Upper lobe of left lung (tissue), 6 donors: ENCODE results near the gene AGAP1. TPM values are rescaled to one million over a fixed set of nuclear protein-coding genes. Genes with fewer than 3 reads are reported as not detected.
A peak's percentile ranks its signal among the peaks of the same experiment; 100 is the strongest.

Source experiments
- ATAC-seq, 2 donors: fragments of 200-7000 bp; cut with Tn5 transposase; one replicate each; pipeline ENCODE4 v1.9.1; 2022; ENCODE audit warnings: mild to moderate bottlenecking in 2 of 2, moderate library complexity in 2 of 2; ENCODE audit not compliant: low FRiP score in 2 of 2
- DNase-seq, 2 donors: peaks; one replicate each; pipeline ENCODE4 v3.0.0-alpha.2; 2019 to 2020
- H3K27ac ChIP-seq, 4 donors: fragments of 200-600 bp; sonication (generic); one replicate each; pipeline ENCODE4 v1.5.1; 2016 to 2019
- H3K27me3 ChIP-seq, 4 donors: fragments of 200-600 bp; sonication (generic); one replicate each; pipeline ENCODE4 v1.5.1; 2017 to 2019
- H3K36me3 ChIP-seq, 4 donors: fragments of 200-600 bp; sonication (generic); one replicate each; pipeline ENCODE4 v1.5.1; 2016 to 2019
- H3K4me1 ChIP-seq, 4 donors: fragments of 200-600 bp; sonication (generic); one replicate each; pipeline ENCODE4 v1.5.1; 2018 to 2019
- H3K4me3 ChIP-seq, 4 donors: fragments of 200-600 bp; sonication (generic); one replicate each; pipeline ENCODE4 v1.5.1; 2017 to 2019; ENCODE audit warnings: mild to moderate bottlenecking in 2 of 4, moderate library complexity in 1 of 4
- H3K9me3 ChIP-seq, 4 donors: fragments of 200-600 bp; sonication (generic); one replicate each; pipeline ENCODE4 v1.5.1; 2018 to 2019
- EP300 ChIP-seq, 4 donors: sonication (generic); formaldehyde crosslinking; IDR thresholded peaks; one replicate each; pipeline ENCODE4 v1.5.1; 2017; ENCODE audit warnings: antibody characterized with exemption in 4 of 4, control low read depth in 2 of 4
- POLR2A ChIP-seq, 4 donors: fragments of 450-650 bp; IDR thresholded peaks; one replicate each; pipeline ENCODE4 v1.5.1; 2016 to 2017; ENCODE audit warnings: antibody characterized with exemption in 4 of 4, mild to moderate bottlenecking in 2 of 4
- POLR2AphosphoS5 ChIP-seq, 2 donors: sonication (generic); formaldehyde crosslinking; IDR thresholded peaks; one replicate each; pipeline ENCODE4 v1.5.1; 2017; ENCODE audit warnings: antibody characterized with exemption in 2 of 2
- WGBS, 2 donors: methylation state at CpG; one replicate each; pipeline ENCODE4 v1.1.5; 2017 to 2018; 5-methylcytosine and 5-hydroxymethylcytosine counted together
- total RNA-seq, 6 donors: library from RNA; depleted of rRNA in 4 of 6; stranded (reverse); fragments of >200 nt in 4 of 6; gene quantifications; one replicate each; pipeline versions ENCODE4 v1.1.0 to v1.2.1, GENCODE V29; 2016 to 2021
- TF ChIP-seq, protein P1 (sequence below), 6 experiments: fragments of 450-650 bp in 4 of 6; fragments of 200-600 bp in 2 of 6; sonication (generic) in 2 of 6; IDR thresholded peaks; one replicate each; pipeline ENCODE4 v1.5.1; 2016 to 2019; ENCODE audit warnings: antibody characterized with exemption in 6 of 6
- donor health status: DM: no; HTN: no; CAD: no; lungs with moderate emphysema.
- donor health status: DM: no; HTN: yes; CAD: no; lungs with severe emphysema.

The AGAP1 gene
- total RNA-seq, 6 donors from 2014 or later = 25.5 to 45.1 (median 30.7) TPM

DNA sequence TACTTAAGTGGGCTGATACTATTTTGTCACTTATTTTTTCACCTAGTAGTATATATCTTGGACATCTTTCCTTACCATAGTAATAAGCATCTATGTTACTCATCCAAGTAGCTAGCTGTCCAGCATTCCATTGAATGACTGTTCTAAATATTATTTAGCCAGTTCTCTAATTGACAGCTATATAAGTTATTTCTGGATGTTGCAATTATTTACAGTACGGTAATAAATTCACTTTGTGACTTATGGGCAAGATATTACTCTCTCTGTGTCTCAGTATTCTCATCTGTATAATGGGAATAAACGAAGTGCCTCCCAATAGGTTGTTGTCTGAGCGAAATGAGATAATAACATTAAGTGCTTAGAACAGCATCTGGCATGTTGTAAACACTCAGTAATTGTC is 46.6 kb upstream of the AGAP1 start:
- H3K27ac ChIP-seq = no peak overlapping the region
- no peaks in the 10 kb centered on the region for H3K4me1 ChIP-seq
- no peak for DNase-seq
- no peak overlapping the region for H3K4me3 ChIP-seq
- TF ChIP-seq, protein P1, sequence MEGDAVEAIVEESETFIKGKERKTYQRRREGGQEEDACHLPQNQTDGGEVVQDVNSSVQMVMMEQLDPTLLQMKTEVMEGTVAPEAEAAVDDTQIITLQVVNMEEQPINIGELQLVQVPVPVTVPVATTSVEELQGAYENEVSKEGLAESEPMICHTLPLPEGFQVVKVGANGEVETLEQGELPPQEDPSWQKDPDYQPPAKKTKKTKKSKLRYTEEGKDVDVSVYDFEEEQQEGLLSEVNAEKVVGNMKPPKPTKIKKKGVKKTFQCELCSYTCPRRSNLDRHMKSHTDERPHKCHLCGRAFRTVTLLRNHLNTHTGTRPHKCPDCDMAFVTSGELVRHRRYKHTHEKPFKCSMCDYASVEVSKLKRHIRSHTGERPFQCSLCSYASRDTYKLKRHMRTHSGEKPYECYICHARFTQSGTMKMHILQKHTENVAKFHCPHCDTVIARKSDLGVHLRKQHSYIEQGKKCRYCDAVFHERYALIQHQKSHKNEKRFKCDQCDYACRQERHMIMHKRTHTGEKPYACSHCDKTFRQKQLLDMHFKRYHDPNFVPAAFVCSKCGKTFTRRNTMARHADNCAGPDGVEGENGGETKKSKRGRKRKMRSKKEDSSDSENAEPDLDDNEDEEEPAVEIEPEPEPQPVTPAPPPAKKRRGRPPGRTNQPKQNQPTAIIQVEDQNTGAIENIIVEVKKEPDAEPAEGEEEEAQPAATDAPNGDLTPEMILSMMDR (IDR thresholded peaks at IDR 0.05) = no peak
- TF ChIP-seq EP300 (IDR thresholded peaks at IDR 0.05) (no peak), POLR2AphosphoS5 (IDR thresholded peaks at IDR 0.05) (no peak), POLR2A (IDR thresholded peaks at IDR 0.05) (no peak)
- H3K36me3 ChIP-seq = no peaks in the 10 kb centered on the region
- no peaks in the 10 kb centered on the region for H3K9me3 ChIP-seq
- whole genome bisulfite sequencing, 2 donors = 87 to 94% methylated on average over 3 of the region's 3 CpGs
- ATAC-seq = no peak
- no peaks in the 10 kb centered on the region for H3K27me3 ChIP-seq

DNA sequence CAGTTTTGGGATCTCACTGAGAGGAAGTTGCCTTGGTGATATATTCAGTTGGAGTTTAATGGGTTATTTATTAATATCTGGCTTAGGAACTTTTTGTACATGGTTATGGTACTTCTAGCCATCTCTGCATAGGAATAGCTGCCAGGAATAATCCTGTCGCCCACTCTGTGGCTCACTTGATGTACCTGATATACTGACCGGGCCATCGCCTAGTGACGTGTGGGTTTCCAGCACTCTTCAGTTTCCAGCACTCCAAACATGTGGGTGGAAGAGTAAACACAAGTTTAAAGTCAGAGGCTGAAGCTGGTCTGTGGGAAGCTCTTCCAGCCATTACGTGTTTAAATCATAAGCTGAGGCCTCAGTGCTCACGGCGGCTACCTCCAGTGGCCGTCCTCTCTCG is 44.3 kb upstream of the AGAP1 start:
- 63 to 79% methylated on average over 9 of the region's 9 CpGs for WGBS, 2 donors
- DNase-seq = peak in 1 of 2 donors; percentile 65

DNA sequence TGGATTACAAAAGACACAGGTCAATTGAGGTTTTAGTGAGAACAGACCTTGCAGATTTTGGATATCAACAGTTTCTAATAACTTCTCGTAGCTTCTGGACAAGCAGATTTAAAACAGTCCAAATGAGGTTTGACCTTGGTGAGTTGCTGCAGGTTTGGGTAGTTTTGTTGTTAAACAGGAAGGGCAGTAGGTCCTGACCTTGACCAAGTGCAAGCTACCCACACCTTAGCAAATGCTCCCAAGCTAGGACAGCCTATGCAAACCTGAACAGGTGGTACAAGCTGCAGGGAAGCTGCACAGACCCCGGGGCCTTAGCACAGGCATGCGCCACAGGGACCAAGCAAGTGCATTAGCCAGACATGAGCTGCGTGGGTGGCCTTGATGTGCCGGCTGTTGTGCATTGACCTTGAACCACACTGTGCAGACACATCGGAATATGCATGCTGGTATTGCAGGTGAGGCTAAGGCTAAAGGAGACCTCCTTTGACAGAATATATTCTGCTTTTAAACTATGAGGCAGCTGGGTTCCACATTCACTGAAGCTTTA is 40.2 kb upstream of the AGAP1 start:
- no peak for ATAC-seq
- DNase-seq = no peak
- WGBS, 2 donors = 88 to 93% methylated on average over 2 to 6 of the region's 6 CpGs
- H3K27me3 ChIP-seq = no peaks in the 10 kb centered on the region
- no peak for TF ChIP-seq POLR2A (IDR thresholded peaks at IDR 0.05)
- TF ChIP-seq EP300 (IDR thresholded peaks at IDR 0.05) = no peak
- TF ChIP-seq POLR2AphosphoS5 (IDR thresholded peaks at IDR 0.05) = no peak
- TF ChIP-seq, protein P1 (IDR thresholded peaks at IDR 0.05) = no peak
- H3K36me3 ChIP-seq = no peaks in the 10 kb centered on the region
- H3K9me3 ChIP-seq = no peaks in the 10 kb centered on the region
- H3K27ac ChIP-seq = no peak overlapping the region
- no peaks in the 10 kb centered on the region for H3K4me1 ChIP-seq
- no peak overlapping the region for H3K4me3 ChIP-seq

More for the DNA sequence above, 44.3 kb upstream of the AGAP1 start:
- peak in 1 of 2 donors; percentile 38 for TF ChIP-seq POLR2AphosphoS5 (IDR thresholded peaks at IDR 0.05)
- TF ChIP-seq, protein P1 (IDR thresholded peaks at IDR 0.05) = no peak
- TF ChIP-seq EP300 (IDR thresholded peaks at IDR 0.05) = peak in 1 of 4 donors; percentile 77
- TF ChIP-seq POLR2A (IDR thresholded peaks at IDR 0.05) = no peak
- no peaks in the 10 kb centered on the region for H3K4me1 ChIP-seq
- ATAC-seq = peak; percentile 47 to 80
- no peaks in the 10 kb centered on the region for H3K9me3 ChIP-seq
- H3K36me3 ChIP-seq = no peaks in the 10 kb centered on the region
- no peak overlapping the region for H3K4me3 ChIP-seq
- H3K27ac ChIP-seq = no peak overlapping the region
- no peaks in the 10 kb centered on the region for H3K27me3 ChIP-seq

DNA sequence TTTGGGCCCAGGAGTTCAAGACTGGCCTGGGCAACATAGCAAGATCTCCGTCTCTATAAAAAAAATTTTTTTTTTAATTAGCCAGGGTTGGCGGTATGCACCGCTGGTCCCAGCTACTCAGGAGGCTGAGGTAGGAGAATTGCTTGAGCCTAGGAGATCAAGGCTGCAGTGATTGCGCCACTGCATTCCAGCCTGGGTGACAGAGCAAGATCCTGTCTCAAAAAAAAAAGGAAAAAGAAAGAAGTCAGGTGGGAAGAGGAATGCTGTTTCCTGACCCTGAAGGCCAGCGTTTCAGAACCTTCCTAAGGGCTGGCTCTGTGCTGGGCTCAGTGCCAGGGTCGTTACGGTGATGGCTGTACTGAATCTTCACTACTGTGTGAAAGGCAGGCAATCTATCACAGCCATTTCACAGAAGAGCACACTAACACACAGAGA is 35.0 kb upstream of the AGAP1 start:
- 47 to 56% methylated on average over 7 of the region's 7 CpGs for WGBS, 2 donors
- Histone ChIP-seq H3K4me3 (no peak overlapping the region), H3K9me3 (no peaks in the 10 kb centered on the region), H3K27me3 (no peaks in the 10 kb centered on the region), H3K36me3 (no peaks in the 10 kb centered on the region), H3K4me1 (peaks cover 0 to 4% (median 1%) of the 10 kb centered on the region in 4 donors), H3K27ac (no peak overlapping the region)
- ATAC-seq (peak in 1 of 2 donors; percentile 48), DNase-seq (peak in 1 of 2 donors; percentile 61)
- no peak for TF ChIP-seq POLR2AphosphoS5 (IDR thresholded peaks at IDR 0.05)
- TF ChIP-seq, protein P1 (IDR thresholded peaks at IDR 0.05) = no peak

DNA sequence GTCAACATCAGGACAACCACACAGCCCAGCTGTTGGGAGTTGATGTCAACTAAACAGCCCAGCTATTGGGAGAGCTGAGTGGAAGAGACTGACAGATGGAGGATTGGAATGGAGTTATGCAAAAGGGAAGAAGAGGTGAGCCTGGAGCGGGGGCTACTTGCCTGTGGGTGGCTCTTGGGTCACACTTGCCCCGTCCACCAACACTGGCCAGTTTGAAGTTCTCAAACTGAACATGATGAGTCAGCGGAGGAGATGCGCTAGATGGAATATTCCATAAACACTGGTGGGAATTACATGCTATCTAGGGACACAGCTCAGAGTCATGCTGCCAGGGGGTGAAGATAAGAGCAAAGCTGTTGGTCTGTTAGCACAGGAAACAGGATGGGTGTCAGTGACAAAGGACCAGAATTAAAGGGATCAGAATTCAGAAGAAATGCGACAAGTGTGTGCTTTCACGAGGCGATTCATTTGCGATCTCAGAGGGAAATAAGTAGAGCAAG is 33.2 kb upstream of the AGAP1 start:
- 82 to 84% methylated on average over 8 of the region's 8 CpGs for WGBS, 2 donors
- DNase-seq (no peak), ATAC-seq (no peak)
- H3K9me3 ChIP-seq = no peaks in the 10 kb centered on the region
- no peak overlapping the region for H3K4me3 ChIP-seq
- TF ChIP-seq EP300 (IDR thresholded peaks at IDR 0.05) = no peak
- TF ChIP-seq, protein P1 (IDR thresholded peaks at IDR 0.05) = no peak
- no peak for TF ChIP-seq POLR2A (IDR thresholded peaks at IDR 0.05)
- no peak for TF ChIP-seq POLR2AphosphoS5 (IDR thresholded peaks at IDR 0.05)
- no peaks in the 10 kb centered on the region for H3K27me3 ChIP-seq
- H3K4me1 ChIP-seq = peaks cover 0 to 6% (median 3%) of the 10 kb centered on the region in 4 donors
- H3K36me3 ChIP-seq = no peaks in the 10 kb centered on the region
- H3K27ac ChIP-seq = no peak overlapping the region
